Measurements from ENCODE around the gene PCED1B. TPM values are rescaled to one million over a fixed set of nuclear protein-coding genes. Genes with fewer than 3 reads are reported as not detected.

Gene PCED1B, protein sequence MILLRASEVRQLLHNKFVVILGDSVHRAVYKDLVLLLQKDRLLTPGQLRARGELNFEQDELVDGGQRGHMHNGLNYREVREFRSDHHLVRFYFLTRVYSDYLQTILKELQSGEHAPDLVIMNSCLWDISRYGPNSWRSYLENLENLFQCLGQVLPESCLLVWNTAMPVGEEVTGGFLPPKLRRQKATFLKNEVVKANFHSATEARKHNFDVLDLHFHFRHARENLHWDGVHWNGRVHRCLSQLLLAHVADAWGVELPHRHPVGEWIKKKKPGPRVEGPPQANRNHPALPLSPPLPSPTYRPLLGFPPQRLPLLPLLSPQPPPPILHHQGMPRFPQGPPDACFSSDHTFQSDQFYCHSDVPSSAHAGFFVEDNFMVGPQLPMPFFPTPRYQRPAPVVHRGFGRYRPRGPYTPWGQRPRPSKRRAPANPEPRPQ
- total RNA-seq (2021; fragmentation: NEBNext Ultra II Directional; extraction: Animal tissue kit (Norgen Biotek cat#: 25700)), result 1 to 10 TPM; 3.3 to 5.4 (median 4.9) TPM
- long read RNA-seq, partial matches to known transcripts, result 0 of 3 reads
- long read RNA-seq, other reads (novel, unspliced or antisense), result 3 of 3 reads

DNA sequence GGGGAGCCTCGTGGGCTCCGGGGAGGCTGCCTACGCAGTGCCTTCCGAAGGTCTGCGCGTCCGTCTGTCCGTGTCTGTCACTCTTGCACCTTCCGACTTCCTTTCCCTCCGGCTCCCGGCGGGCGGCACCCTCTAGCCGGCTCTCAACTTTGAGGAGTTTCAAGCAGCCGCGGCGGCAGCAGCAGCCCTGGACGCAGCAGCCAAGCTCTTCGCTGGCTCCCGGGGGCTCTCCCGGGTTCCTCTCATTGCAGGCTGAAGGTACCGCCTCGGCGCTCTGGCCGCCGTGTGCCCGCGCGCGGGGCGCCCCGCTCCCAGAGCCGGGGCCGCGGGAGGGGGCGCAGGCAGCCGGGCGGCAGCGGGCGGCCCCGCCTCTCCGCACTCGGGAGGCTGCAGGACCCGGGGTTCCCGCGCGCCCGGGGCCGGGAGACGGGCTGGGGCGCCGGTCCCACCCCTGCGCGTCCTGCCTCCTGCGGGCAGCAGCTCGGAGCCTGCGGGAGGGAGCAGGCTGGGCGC is at the start of gene PCED1B, which contains the start of gene AMIGO2:
Gene PCED1B (plus strand): TSS at position 154 of the 513 bp plus-strand sequence. CDS start 155,443 bp downstream, outside the sequence.
Gene AMIGO2 (minus strand): TSS at position 492 of the 513 bp plus-strand sequence. CDS start 957 bp downstream, outside the sequence.
- peaks cover 75% of the 10 kb centered on the region for H3K4me1 Mint-ChIP-seq (ENCODE audit: low read depth)
- TF ChIP-seq, protein P1, sequence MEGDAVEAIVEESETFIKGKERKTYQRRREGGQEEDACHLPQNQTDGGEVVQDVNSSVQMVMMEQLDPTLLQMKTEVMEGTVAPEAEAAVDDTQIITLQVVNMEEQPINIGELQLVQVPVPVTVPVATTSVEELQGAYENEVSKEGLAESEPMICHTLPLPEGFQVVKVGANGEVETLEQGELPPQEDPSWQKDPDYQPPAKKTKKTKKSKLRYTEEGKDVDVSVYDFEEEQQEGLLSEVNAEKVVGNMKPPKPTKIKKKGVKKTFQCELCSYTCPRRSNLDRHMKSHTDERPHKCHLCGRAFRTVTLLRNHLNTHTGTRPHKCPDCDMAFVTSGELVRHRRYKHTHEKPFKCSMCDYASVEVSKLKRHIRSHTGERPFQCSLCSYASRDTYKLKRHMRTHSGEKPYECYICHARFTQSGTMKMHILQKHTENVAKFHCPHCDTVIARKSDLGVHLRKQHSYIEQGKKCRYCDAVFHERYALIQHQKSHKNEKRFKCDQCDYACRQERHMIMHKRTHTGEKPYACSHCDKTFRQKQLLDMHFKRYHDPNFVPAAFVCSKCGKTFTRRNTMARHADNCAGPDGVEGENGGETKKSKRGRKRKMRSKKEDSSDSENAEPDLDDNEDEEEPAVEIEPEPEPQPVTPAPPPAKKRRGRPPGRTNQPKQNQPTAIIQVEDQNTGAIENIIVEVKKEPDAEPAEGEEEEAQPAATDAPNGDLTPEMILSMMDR (IDR thresholded peaks at IDR 0.05), result peak; percentile 47

DNA sequence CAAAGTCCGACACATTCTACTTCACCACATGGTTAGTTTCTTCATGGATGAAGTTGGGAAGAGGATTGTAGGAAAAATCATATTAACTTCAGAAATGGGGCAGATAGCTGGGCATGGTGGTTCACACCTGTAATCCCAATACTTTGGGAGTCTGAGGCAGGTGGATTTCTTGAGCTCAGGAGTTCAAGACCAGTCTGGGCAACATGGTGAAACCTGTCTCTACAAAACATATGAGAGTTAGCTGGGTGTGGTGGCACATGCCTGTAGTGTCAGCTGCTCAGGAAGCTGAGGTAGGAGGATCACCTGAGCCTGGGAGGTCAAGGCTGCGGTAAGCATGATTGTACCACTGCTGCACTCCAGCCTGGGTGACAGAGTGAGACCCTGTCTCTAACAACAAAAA is 49.5 kb upstream of the PCED1B start:
- H3K9me3 Mint-ChIP-seq, result no peaks in the 10 kb centered on the region
- peaks cover 43% of the 10 kb centered on the region for H3K4me1 Mint-ChIP-seq (ENCODE audit: low read depth)
- H3K27me3 Mint-ChIP-seq (ENCODE audit: insufficient read depth), result no peaks in the 10 kb centered on the region
- TF ChIP-seq, protein P1 (IDR thresholded peaks at IDR 0.05), result no peak
- H3K36me3 Mint-ChIP-seq (ENCODE audit: low read depth), result no peaks in the 10 kb centered on the region
- H3K27ac Mint-ChIP-seq, result no peak overlapping the region
- DNase-seq, result no peak
- no peak overlapping the region for H3K4me3 Mint-ChIP-seq

More for the DNA sequence above, at the start of gene PCED1B, which contains the start of gene AMIGO2:
- Mint-ChIP-seq H3K27me3 (ENCODE audit: insufficient read depth) (no peaks in the 10 kb centered on the region), H3K9me3 (no peaks in the 10 kb centered on the region), H3K36me3 (ENCODE audit: low read depth) (peaks cover 30% of the 10 kb centered on the region), H3K4me3 (peak within 1 kb of the TSS; percentile 99), H3K27ac (peak within 1 kb of the TSS; percentile 93)
- peak; percentile 68 for DNase-seq

DNA sequence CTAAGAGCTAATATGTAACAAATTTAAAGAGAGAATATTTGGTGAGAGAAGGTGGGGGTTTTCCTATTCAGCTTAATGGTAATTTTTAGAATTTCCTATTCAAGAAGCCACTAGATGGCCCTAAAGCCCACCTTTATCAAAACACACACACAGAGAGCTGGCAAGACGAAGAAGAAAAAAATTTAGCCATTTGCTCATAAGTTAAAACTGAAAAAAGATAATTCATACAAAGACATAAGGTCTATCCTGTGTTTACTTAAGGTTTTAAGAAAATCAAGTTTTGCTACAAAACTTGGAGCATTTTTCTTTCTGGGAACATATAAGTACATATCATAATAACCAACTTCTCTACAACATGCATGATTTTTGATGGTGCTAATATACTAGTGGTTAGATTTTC is 46.8 kb upstream of the PCED1B start:
- DNase-seq, result peak; percentile 55
- Mint-ChIP-seq H3K9me3 (no peaks in the 10 kb centered on the region), H3K4me3 (no peak overlapping the region; the same call in 1 of the 2 replicates), H3K36me3 (ENCODE audit: low read depth) (no peaks in the 10 kb centered on the region), H3K4me1 (ENCODE audit: low read depth) (peaks cover 52% of the 10 kb centered on the region), H3K27me3 (ENCODE audit: insufficient read depth) (no peaks in the 10 kb centered on the region), H3K27ac (no peak overlapping the region)
- TF ChIP-seq, protein P1 (IDR thresholded peaks at IDR 0.05), result peak; percentile 81

DNA sequence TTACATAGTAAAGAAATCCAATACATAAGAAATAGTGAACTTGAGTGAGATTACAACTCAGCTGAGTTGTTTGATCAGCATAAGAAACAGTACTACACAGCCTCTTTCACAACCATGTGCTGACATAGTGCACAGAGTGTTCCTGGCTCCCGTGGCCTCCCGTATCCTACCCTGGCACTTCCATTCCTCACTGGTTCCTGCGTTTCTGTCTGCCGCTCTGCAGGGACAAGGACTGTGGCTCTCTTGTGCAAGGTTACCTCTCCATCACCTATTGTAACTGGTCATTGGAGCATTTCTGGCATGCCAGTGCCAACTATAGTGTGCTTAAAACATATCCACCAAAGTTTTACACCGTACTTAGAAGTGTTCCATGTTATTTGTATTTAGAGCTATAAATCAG is 46.3 kb upstream of the PCED1B start:
- H3K9me3 Mint-ChIP-seq, result no peaks in the 10 kb centered on the region

More for the DNA sequence above, 46.3 kb upstream of the PCED1B start:
- DNase-seq, result no peak
- Mint-ChIP-seq H3K4me3 (no peak overlapping the region; the same call in 1 of the 2 replicates), H3K36me3 (ENCODE audit: low read depth) (no peaks in the 10 kb centered on the region), H3K4me1 (ENCODE audit: low read depth) (peaks cover 55% of the 10 kb centered on the region), H3K27me3 (ENCODE audit: insufficient read depth) (no peaks in the 10 kb centered on the region), H3K27ac (peak overlapping the region; percentile 16; the same call in 1 of the 2 replicates)
- TF ChIP-seq, protein P1 (IDR thresholded peaks at IDR 0.05), result no peak

Data from HFFc6 (cell line).